PC-9 (cell line): ENCODE measurements around the gene NOCT. TPM values are rescaled to one million over a fixed set of nuclear protein-coding genes. Genes with fewer than 3 reads are reported as not detected.

Experiments used
- BruUV-seq: library from RNA; stranded (reverse); fragments of 400-500 nt; replicated peaks from 2 replicates; lab custom pipeline; 2021; lab: Mats Ljungman, UMichigan
- CTCF ChIA-PET: fragments of 300-600 bp; sonication (Branson Sonifier 250); formaldehyde crosslinking; loops from one replicate; lab custom pipeline; 2022; ENCODE audit warnings: antibody characterized with exemption; lab: Charles Lee
- POLR2A ChIA-PET: fragments of 300-600 bp; sonication (Branson Sonifier 250); formaldehyde crosslinking; loops from one replicate; lab custom pipeline; 2022; ENCODE audit warnings: antibody characterized with exemption; ENCODE audit not compliant: unreplicated experiment; lab: Charles Lee
- DNase-seq, 2 experiments: peaks; one replicate each; pipeline versions ENCODE4 v3.0.0 to v3.0.0-alpha.2; 2015 to 2022; ENCODE audit warnings: mixed read lengths in 1 of 2
- H2AFZ ChIP-seq: fragments of 200-600 bp; sonication (generic); 2 replicates; pipeline ENCODE4 v1.8.1; 2017; ENCODE audit warnings: antibody characterized with exemption
- H3F3A ChIP-seq: fragments of 200-600 bp; sonication (generic); 2 replicates; pipeline ENCODE4 v1.8.1; 2017; ENCODE audit warnings: antibody characterized with exemption, mild to moderate bottlenecking, low read depth; ENCODE audit not compliant: insufficient read depth
- H3K27ac ChIP-seq: fragments of 200-600 bp; sonication (generic); 2 replicates; pipeline ENCODE4 v1.6.1; 2016; ENCODE audit warnings: mixed run types
- H3K27me3 ChIP-seq: fragments of 200-600 bp; sonication (generic); 2 replicates; pipeline ENCODE4 v1.6.1; 2016; ENCODE audit warnings: low read depth, mixed run types; ENCODE audit not compliant: insufficient read depth
- H3K36me3 ChIP-seq: fragments of 200-600 bp; sonication (generic); 2 replicates; pipeline ENCODE4 v1.6.1; 2016; ENCODE audit warnings: low read depth, mixed run types
- H3K4me1 ChIP-seq: fragments of 200-600 bp; sonication (generic); replicated peaks from 2 replicates; pipeline ENCODE4 v1.6.1; 2016; ENCODE audit warnings: mixed run types; ENCODE audit not compliant: insufficient read depth
- H3K4me2 ChIP-seq: fragments of 200-600 bp; sonication (generic); 2 replicates; pipeline ENCODE4 v1.6.1; 2017; ENCODE audit warnings: mixed run types
- H3K4me3 ChIP-seq: fragments of 200-600 bp; sonication (generic); 2 replicates; pipeline ENCODE4 v1.6.1; 2016; ENCODE audit warnings: mixed run types
- H3K79me2 ChIP-seq: fragments of 200-600 bp; sonication (generic); 2 replicates; pipeline ENCODE4 v1.6.1; 2017; ENCODE audit warnings: low read depth, mixed run types
- H3K9me2 ChIP-seq: fragments of 200-600 bp; sonication (generic); 2 replicates; pipeline ENCODE4 v1.8.1; 2017; ENCODE audit warnings: mild to moderate bottlenecking; ENCODE audit not compliant: insufficient read depth
- H3K9me3 ChIP-seq: fragments of 200-600 bp; sonication (generic); 2 replicates; pipeline ENCODE4 v1.8.1; 2016; ENCODE audit warnings: low read depth; ENCODE audit not compliant: insufficient read depth
- H4K20me1 ChIP-seq: fragments of 200-600 bp; sonication (generic); 2 replicates; pipeline ENCODE4 v1.8.1; 2017; ENCODE audit not compliant: insufficient read depth
- CTCF ChIP-seq: fragments of 200-600 bp; sonication (generic); conservative IDR thresholded peaks from 2 replicates; pipeline ENCODE4 v1.6.1; 2017; ENCODE audit warnings: mixed run types, antibody characterized with exemption, mild to moderate bottlenecking, moderate library complexity
- EZH2 ChIP-seq: fragments of 200-600 bp; sonication (generic); IDR thresholded peaks from 2 replicates; pipeline ENCODE4 v1.8.0; 2017; ENCODE audit warnings: antibody characterized with exemption, low read depth
- intact Hi-C: fragments of 100-400 bp; cut with micrococcal nuclease; formaldehyde crosslinking; loops from one replicate; pipeline ENCODE4 v1.10.0; 2022; ENCODE audit not compliant: unreplicated experiment
- total RNA-seq: library from RNA; stranded (reverse); gene quantifications from 2 replicates; pipeline ENCODE4 v1.2.3, GENCODE V29; 2021

NOCT gene
- total RNA-seq, 1 experiment from 2014 or later, result 6.8 TPM

DNA sequence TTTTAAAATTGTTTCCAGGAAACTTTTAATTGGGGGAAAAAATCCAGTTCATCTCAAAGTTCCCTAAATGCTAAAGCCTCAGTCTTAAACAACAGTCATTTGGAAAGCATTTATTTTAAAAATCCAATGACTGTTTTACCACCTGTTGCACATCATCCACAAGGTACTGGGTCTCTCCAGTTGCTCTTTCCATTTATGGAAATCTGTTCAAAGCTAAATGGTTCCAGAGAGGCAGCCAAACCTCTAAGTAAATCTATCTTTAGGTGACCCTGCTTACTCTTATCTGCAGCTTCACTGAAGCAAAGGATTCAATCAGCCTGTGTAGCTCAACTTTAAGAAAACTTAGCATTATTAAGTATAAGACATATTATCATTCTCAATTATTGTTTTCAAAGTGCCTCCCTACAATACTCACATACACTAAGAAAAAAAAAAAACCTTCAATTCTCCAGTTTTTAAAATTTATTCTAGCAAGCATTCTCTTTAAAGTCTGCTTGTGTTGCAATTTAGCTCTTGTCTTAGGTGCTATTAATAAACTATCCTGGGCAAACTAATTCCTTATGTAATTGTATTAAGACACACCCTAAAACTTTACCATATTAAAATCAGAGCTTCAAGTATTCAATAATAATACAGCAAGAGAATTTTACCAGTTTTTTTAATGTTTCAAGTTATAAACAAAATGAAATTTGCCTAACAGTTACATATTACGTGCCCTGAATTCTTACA, 60.6 kb downstream of the NOCT start:
- H3K4me3 ChIP-seq, result no peak overlapping the region
- no peaks in the 10 kb centered on the region for H3K9me2 ChIP-seq
- peaks cover 82% of the 10 kb centered on the region for H3K79me2 ChIP-seq
- no peak for DNase-seq
- H3K9me3 ChIP-seq, result no peaks in the 10 kb centered on the region
- no peak overlapping the region for H2AFZ ChIP-seq
- CTCF ChIA-PET, result interaction anchor here (0.6 kb wide), 1 partner anchor 103 kb away, joined by 9 read pairs; no protein-coding TSS in a partner anchor
- no peaks in the 10 kb centered on the region; the same call in 1 of the 2 replicates for H3F3A ChIP-seq
- H3K27me3 ChIP-seq, result no peaks in the 10 kb centered on the region
- peaks cover 3% of the 10 kb centered on the region; the same call in 1 of the 2 replicates for H3K36me3 ChIP-seq
- no peak overlapping the region for H3K27ac ChIP-seq
- H3K4me1 ChIP-seq, result peaks cover 4% of the 10 kb centered on the region; the same call in 1 of the 2 replicates
- intact Hi-C loops, result no loop called here
- POLR2A ChIA-PET, result no interaction called here
- BruUV-seq, result no TSS peak
- H3K4me2 ChIP-seq, result no peak overlapping the region
- TF ChIP-seq EZH2 (no peak), CTCF (no peak)
- peaks cover 52% of the 10 kb centered on the region for H4K20me1 ChIP-seq

- Histone ChIP-seq H3K9me3 (no peaks in the 10 kb centered on the region), H3F3A (peaks cover 4% of the 10 kb centered on the region; the same call in 1 of the 2 replicates), H4K20me1 (peaks cover 62% of the 10 kb centered on the region), H3K27ac (no peak overlapping the region), H3K9me2 (no peaks in the 10 kb centered on the region), H3K4me3 (no peak overlapping the region), H3K27me3 (no peaks in the 10 kb centered on the region), H3K4me1 (peaks cover 16% of the 10 kb centered on the region; the same call in 1 of the 2 replicates), H3K79me2 (peaks cover 97% of the 10 kb centered on the region), H3K36me3 (no peaks in the 10 kb centered on the region; the same call in 1 of the 2 replicates), H3K4me2 (no peak overlapping the region), H2AFZ (no peak overlapping the region)
- intact Hi-C loops, result no loop called here
- CTCF ChIA-PET, result no interaction called here
- DNase-seq, result no peak
- TF ChIP-seq EZH2 (no peak), CTCF (no peak)
- POLR2A ChIA-PET, result no interaction called here
- no TSS peak for BruUV-seq
Observed at GRCh38 chr4:139077567-139078355, 62.2 kb downstream of the NOCT start.

DNA sequence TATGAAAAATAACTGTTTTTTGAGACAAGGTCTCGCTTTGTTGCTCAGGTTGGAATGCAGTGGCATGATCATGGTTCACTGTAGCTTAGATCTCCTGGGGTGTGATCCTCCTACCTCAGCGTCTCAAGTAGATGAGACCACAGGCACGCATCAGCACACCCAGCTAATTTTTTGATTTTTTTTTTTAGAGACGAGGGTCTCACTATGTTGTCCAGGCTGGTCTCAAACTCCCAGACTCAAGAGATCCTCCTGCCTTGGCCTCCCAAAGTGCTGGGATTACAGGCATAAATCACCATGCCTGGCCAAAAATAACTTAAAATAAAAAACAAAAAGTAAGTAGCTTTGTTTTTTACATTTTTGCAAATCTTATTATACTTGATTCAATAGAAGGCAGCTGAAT, 63.3 kb downstream of the NOCT start:
- H3K4me2 ChIP-seq, result no peak overlapping the region
- POLR2A ChIA-PET, result interaction anchor here (0.6 kb wide), 1 partner anchor 13 kb away, joined by 3 read pairs; no protein-coding TSS in a partner anchor
- peaks cover 16% of the 10 kb centered on the region; the same call in 1 of the 2 replicates for H3K4me1 ChIP-seq
- H2AFZ ChIP-seq, result no peak overlapping the region
- peaks cover 55% of the 10 kb centered on the region for H4K20me1 ChIP-seq
- CTCF ChIA-PET, result no interaction called here
- no TSS peak for BruUV-seq
- intact Hi-C loops, result no loop called here
- H3K79me2 ChIP-seq, result peaks cover 93% of the 10 kb centered on the region
- no peak for DNase-seq
- TF ChIP-seq EZH2, result no peak
- no peaks in the 10 kb centered on the region for H3K9me2 ChIP-seq
- H3K27ac ChIP-seq, result no peak overlapping the region
- no peaks in the 10 kb centered on the region for H3K36me3 ChIP-seq
- no peak overlapping the region for H3K4me3 ChIP-seq
- H3K27me3 ChIP-seq, result no peaks in the 10 kb centered on the region
- H3F3A ChIP-seq, result peaks cover 13% of the 10 kb centered on the region
- H3K9me3 ChIP-seq, result no peaks in the 10 kb centered on the region
